ENCODE measurements around the gene NR4A2.

DNA sequence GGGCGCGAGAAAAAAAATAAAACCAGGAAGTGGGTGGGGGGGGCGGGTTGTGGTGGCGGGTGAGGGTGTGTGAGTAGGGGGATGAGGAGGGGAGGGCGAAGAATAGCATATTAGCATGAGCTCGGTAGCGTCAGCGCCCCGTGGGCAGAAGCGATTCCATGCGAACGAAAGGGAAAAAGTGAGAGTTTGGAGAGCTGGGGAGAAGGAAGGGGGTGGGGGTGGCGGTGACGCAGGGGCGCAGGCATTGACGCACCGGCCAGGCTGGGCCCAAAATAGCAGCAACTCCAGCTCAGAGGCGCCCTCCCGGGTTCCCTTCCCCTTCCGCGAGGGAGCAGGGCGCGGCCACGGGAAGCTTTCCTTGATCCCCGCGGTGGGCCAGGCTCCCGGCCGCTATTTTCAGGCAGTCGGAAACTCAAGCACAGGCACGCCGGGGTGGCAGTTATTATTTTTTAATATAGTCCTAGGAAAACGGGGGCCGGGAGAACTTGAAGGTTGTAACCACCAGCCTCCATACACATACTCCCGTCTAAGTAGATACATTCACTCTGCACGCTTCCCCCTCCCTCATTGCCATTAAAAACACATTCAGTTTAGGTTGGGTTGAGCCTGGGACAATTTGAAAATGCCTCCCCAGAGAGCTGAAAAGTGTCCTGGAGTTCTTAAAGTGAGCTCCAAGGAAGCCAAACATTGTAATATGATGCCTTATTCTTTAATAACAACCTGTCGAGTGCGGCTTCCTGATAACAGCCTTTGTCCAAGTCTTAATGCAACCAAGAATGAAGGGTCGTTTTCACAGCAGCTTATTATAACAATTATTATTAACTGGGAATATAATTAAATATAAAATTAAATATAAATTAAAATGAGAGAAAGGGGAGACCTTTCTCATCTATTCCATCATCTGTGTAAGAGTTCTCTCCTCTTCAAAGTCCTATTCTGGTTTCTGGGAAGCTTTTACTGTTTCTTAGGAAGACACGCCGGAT lies 2.3 kb upstream of the NR4A2 start:
- TF ChIP-seq, protein P1, sequence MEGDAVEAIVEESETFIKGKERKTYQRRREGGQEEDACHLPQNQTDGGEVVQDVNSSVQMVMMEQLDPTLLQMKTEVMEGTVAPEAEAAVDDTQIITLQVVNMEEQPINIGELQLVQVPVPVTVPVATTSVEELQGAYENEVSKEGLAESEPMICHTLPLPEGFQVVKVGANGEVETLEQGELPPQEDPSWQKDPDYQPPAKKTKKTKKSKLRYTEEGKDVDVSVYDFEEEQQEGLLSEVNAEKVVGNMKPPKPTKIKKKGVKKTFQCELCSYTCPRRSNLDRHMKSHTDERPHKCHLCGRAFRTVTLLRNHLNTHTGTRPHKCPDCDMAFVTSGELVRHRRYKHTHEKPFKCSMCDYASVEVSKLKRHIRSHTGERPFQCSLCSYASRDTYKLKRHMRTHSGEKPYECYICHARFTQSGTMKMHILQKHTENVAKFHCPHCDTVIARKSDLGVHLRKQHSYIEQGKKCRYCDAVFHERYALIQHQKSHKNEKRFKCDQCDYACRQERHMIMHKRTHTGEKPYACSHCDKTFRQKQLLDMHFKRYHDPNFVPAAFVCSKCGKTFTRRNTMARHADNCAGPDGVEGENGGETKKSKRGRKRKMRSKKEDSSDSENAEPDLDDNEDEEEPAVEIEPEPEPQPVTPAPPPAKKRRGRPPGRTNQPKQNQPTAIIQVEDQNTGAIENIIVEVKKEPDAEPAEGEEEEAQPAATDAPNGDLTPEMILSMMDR (IDR thresholded peaks at IDR 0.05), result peak in 1 of 4 experiments; percentile 32
- TF ChIP-seq POLR2A (IDR thresholded peaks at IDR 0.05), result peak; percentile 55 to 75
